Neural crest cell (in vitro differentiated cells): ENCODE results near the gene GFOD1. TPM values are rescaled to one million over a fixed set of nuclear protein-coding genes. Genes with fewer than 3 reads are reported as not detected.

Source experiments
- DNase-seq: peaks from one replicate; pipeline ENCODE4 v3.0.0; 2021; ENCODE audit warnings: low read depth, mixed read lengths, low spot score
- H3K27ac Mint-ChIP-seq: one replicate; pipeline ENCODE4 v1.8.0; 2021; ENCODE audit warnings: mild to moderate bottlenecking, mixed read lengths; ENCODE audit not compliant: unreplicated experiment
- H3K27me3 Mint-ChIP-seq: 2 replicates; pipeline ENCODE4 v1.8.0; 2021; ENCODE audit warnings: low read depth, mild to moderate bottlenecking, mixed read lengths
- H3K36me3 Mint-ChIP-seq: 2 replicates; pipeline ENCODE4 v1.8.0; 2021; ENCODE audit warnings: low read depth, mild to moderate bottlenecking, mixed read lengths
- H3K4me1 Mint-ChIP-seq: 2 replicates; pipeline ENCODE4 v1.8.0; 2021; ENCODE audit warnings: mixed read lengths
- H3K4me3 Mint-ChIP-seq: one replicate; pipeline ENCODE4 v1.8.0; 2021; ENCODE audit warnings: mild to moderate bottlenecking, mixed read lengths
- H3K9me3 Mint-ChIP-seq: 2 replicates; pipeline ENCODE4 v1.8.0; 2021; ENCODE audit warnings: mixed read lengths
- CTCF ChIP-seq: fragments of 200-600 bp; sonication (generic); conservative IDR thresholded peaks from 2 replicates; pipeline ENCODE4 v1.5.0; 2021; ENCODE audit warnings: antibody characterized with exemption, mild to moderate bottlenecking
- total RNA-seq: library from RNA; stranded (reverse); gene quantifications from 2 replicates; pipeline ENCODE4 v1.2.1, GENCODE V29; 2021

Gene GFOD1
- total RNA-seq, 1 donor from 2014 or later, result 2.2 TPM

- no peak for TF ChIP-seq CTCF
- peaks cover 10% of the 10 kb centered on the region for H3K9me3 Mint-ChIP-seq
- DNase-seq, result no peak
- peaks cover 3% of the 10 kb centered on the region for H3K36me3 Mint-ChIP-seq
- H3K4me1 Mint-ChIP-seq, result no peaks in the 10 kb centered on the region
- H3K27ac Mint-ChIP-seq, result no peak overlapping the region
- H3K27me3 Mint-ChIP-seq, result no peaks in the 10 kb centered on the region
- no peak overlapping the region for H3K4me3 Mint-ChIP-seq
Observed at GRCh38 chr6:13384966-13385365, 102.4 kb downstream of the GFOD1 start.

GRCh38 chr6:13384506-13384905 is 102.9 kb downstream of the GFOD1 start:
- Mint-ChIP-seq H3K27me3 (no peaks in the 10 kb centered on the region), H3K9me3 (peaks cover 7% of the 10 kb centered on the region), H3K27ac (no peak overlapping the region), H3K4me1 (no peaks in the 10 kb centered on the region), H3K36me3 (no peaks in the 10 kb centered on the region), H3K4me3 (no peak overlapping the region)
- no peak for TF ChIP-seq CTCF
- DNase-seq, result no peak

DNA sequence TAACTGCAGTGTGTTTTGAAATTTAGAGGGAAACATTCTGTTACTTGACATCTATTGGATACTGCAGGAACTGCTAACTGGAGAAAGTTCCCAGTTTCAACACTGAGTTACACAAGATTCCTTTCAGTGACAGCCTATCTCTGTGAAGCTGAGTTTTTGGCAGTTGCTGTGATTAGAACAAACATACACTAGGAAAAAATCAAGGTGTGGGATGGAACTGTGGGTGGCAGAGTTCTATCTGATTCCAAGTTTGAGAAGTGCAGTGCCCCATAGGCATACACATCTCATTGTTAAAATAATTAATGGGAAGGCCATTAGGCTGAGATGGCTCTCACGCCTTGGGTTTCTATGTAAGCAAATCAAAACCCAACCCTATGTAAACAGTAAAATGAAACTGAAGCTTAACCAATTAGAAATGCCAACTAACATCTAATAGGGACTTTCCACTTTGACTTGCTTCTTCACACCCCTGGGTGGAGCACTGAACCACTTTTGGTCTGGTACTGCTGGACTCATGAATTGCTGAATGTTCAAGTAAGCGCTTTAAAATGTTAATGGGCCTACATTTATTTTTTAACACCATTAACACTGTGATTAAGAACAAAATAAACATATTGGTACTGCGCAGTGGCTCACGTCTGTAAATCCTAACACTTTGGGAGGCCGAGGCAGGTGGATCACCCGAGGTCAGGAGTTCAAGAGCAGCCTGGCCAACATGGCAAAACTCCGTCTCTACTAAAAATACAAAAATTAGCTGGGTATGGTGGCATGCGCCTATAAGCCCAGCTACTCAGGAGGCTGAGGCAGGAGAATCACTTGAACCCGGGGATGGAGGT is 103.9 kb downstream of the GFOD1 start:
- no peak for DNase-seq
- H3K4me1 Mint-ChIP-seq, result no peaks in the 10 kb centered on the region
- TF ChIP-seq CTCF, result no peak
- H3K27me3 Mint-ChIP-seq, result no peaks in the 10 kb centered on the region
- H3K4me3 Mint-ChIP-seq, result no peak overlapping the region
- no peak overlapping the region for H3K27ac Mint-ChIP-seq
- H3K36me3 Mint-ChIP-seq, result no peaks in the 10 kb centered on the region
- H3K9me3 Mint-ChIP-seq, result peaks cover 7% of the 10 kb centered on the region

GRCh38 chr6:13380761-13381160 is 106.6 kb downstream of the GFOD1 start:
- Mint-ChIP-seq H3K4me3 (no peak overlapping the region), H3K27me3 (no peaks in the 10 kb centered on the region), H3K9me3 (no peaks in the 10 kb centered on the region), H3K36me3 (no peaks in the 10 kb centered on the region), H3K4me1 (no peaks in the 10 kb centered on the region), H3K27ac (no peak overlapping the region)
- no peak for DNase-seq
- no peak for TF ChIP-seq CTCF

GRCh38 chr6:13378669-13379590 is 108.5 kb downstream of the GFOD1 start:
- no peak overlapping the region for H3K27ac Mint-ChIP-seq
- no peaks in the 10 kb centered on the region for H3K9me3 Mint-ChIP-seq
- H3K36me3 Mint-ChIP-seq, result no peaks in the 10 kb centered on the region
- DNase-seq, result no peak
- no peaks in the 10 kb centered on the region for H3K4me1 Mint-ChIP-seq
- no peak for TF ChIP-seq CTCF
- H3K27me3 Mint-ChIP-seq, result no peaks in the 10 kb centered on the region
- no peak overlapping the region for H3K4me3 Mint-ChIP-seq
